ENCODE data around the gene LAMP1.

DNA sequence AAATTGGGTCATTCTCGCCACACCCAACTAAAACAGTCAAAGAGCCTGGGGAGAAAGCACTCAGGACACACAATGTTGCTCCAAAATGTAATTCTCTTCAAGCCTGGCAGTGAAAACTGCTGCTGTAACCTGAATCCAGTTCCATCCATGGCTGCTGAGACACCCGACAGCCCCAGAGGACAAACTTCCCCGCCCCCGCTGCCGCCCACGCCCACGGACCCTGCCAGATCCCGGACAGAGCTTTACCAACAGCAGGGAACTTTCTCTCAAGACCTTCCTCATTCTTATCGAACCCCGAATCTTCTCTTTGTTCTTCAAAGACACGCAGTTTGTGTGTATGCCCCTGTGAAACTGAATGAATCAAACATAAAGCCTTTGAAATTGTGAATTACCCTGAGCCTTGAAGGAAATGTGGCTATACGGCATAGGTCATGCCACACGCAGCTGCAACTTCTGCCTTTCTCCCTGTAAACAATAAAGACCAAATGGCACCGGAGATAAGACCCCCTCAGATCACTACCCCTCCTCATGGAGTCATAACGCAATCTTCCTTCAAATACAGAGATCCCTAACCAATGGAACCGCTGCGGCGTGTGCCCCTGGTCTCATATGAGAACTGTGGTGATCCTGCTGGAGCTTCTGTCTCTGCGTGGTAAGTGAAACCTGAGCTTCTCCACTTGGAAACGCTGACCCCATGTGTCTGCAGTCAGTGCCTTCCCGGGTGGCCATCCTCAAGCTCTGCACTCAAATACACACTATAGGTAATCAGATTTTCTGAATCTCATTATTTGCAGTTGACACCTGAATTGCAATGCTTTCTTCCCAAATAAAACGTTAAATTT is 4.8 kb upstream of the LAMP1 start:
- TF ChIP-seq, protein P1, sequence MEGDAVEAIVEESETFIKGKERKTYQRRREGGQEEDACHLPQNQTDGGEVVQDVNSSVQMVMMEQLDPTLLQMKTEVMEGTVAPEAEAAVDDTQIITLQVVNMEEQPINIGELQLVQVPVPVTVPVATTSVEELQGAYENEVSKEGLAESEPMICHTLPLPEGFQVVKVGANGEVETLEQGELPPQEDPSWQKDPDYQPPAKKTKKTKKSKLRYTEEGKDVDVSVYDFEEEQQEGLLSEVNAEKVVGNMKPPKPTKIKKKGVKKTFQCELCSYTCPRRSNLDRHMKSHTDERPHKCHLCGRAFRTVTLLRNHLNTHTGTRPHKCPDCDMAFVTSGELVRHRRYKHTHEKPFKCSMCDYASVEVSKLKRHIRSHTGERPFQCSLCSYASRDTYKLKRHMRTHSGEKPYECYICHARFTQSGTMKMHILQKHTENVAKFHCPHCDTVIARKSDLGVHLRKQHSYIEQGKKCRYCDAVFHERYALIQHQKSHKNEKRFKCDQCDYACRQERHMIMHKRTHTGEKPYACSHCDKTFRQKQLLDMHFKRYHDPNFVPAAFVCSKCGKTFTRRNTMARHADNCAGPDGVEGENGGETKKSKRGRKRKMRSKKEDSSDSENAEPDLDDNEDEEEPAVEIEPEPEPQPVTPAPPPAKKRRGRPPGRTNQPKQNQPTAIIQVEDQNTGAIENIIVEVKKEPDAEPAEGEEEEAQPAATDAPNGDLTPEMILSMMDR (conservative IDR thresholded peaks at IDR 0.05; ENCODE audit: low read depth, low read length): no peak
- TF ChIP-seq BHLHE40 (IDR thresholded peaks at IDR 0.05; ENCODE audit: low read depth, low read length) (no peak), MAZ (IDR thresholded peaks at IDR 0.05; ENCODE audit: borderline replicate concordance, low read depth, low read length) (no peak), FOS (IDR thresholded peaks at IDR 0.05; ENCODE audit: low read depth, low read length) (no peak), NFE2L2 (IDR thresholded peaks at IDR 0.05; ENCODE audit: low read depth, low read length) (no peak), SMC3 (IDR thresholded peaks at IDR 0.05; ENCODE audit: low read depth, low read length) (no peak), RCOR1 (IDR thresholded peaks at IDR 0.05; ENCODE audit: insufficient replicate concordance, low read length) (no peak), MAFK (IDR thresholded peaks at IDR 0.05; ENCODE audit: low read depth, low read length) (no peak), POLR2A (IDR thresholded peaks at IDR 0.05; ENCODE audit: low read depth, low read length) (no peak), CEBPB (IDR thresholded peaks at IDR 0.05; ENCODE audit: low read depth, low read length) (no peak), MXI1 (IDR thresholded peaks at IDR 0.05; ENCODE audit: borderline replicate concordance, low read depth, low read length) (no peak), RAD21 (IDR thresholded peaks at IDR 0.05; ENCODE audit: low read length) (peak; percentile 8; the same call in 1 of the 2 replicates)
- TF ChIP-seq, protein P2, sequence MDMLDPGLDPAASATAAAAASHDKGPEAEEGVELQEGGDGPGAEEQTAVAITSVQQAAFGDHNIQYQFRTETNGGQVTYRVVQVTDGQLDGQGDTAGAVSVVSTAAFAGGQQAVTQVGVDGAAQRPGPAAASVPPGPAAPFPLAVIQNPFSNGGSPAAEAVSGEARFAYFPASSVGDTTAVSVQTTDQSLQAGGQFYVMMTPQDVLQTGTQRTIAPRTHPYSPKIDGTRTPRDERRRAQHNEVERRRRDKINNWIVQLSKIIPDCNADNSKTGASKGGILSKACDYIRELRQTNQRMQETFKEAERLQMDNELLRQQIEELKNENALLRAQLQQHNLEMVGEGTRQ (IDR thresholded peaks at IDR 0.05; ENCODE audit: low read depth, low read length): no peak
